Activated naive CD4-positive, alpha-beta T cell treated with anti-CD3 and anti-CD28 coated beads, Interleukin-2, amount 10 ng/mL, durations not matched to agents 7 days and 5 days (primary cell): ENCODE results near the gene NCKAP5L.
A peak's percentile ranks its signal among the peaks of the same experiment; 100 is the strongest.
"Not testable (repeated sequence)": the region's sequence is repeated elsewhere in the genome, so short reads cannot be mapped to it uniquely, and the experiment has no call there.

Experiments
- CTCF ChIA-PET: fragments of 350-600 bp; sonication (Branson Sonifier 250); formaldehyde crosslinking; loops from one replicate; lab custom pipeline; 2021; ENCODE audit warnings: antibody characterized with exemption; lab: Charles Lee
- DNase-seq: peaks from one replicate; pipeline ENCODE4 v3.0.0-alpha.2; 2020
- H3K27ac Mint-ChIP-seq: one replicate; pipeline ENCODE4 v1.8.0; 2021; ENCODE audit warnings: mild to moderate bottlenecking, moderate library complexity, mixed read lengths
- H3K27me3 Mint-ChIP-seq: one replicate; pipeline ENCODE4 v1.8.0; 2021; ENCODE audit warnings: mild to moderate bottlenecking, mixed read lengths
- H3K36me3 Mint-ChIP-seq: one replicate; pipeline ENCODE4 v1.8.0; 2021; ENCODE audit warnings: mixed read lengths
- H3K4me1 Mint-ChIP-seq: one replicate; pipeline ENCODE4 v1.8.0; 2021; ENCODE audit warnings: mixed read lengths
- H3K4me3 Mint-ChIP-seq: one replicate; pipeline ENCODE4 v1.8.0; 2021; ENCODE audit warnings: mild to moderate bottlenecking, moderate library complexity, mixed read lengths
- H3K9me3 Mint-ChIP-seq: one replicate; pipeline ENCODE4 v1.8.0; 2021; ENCODE audit warnings: mixed read lengths

Gene NCKAP5L

DNA sequence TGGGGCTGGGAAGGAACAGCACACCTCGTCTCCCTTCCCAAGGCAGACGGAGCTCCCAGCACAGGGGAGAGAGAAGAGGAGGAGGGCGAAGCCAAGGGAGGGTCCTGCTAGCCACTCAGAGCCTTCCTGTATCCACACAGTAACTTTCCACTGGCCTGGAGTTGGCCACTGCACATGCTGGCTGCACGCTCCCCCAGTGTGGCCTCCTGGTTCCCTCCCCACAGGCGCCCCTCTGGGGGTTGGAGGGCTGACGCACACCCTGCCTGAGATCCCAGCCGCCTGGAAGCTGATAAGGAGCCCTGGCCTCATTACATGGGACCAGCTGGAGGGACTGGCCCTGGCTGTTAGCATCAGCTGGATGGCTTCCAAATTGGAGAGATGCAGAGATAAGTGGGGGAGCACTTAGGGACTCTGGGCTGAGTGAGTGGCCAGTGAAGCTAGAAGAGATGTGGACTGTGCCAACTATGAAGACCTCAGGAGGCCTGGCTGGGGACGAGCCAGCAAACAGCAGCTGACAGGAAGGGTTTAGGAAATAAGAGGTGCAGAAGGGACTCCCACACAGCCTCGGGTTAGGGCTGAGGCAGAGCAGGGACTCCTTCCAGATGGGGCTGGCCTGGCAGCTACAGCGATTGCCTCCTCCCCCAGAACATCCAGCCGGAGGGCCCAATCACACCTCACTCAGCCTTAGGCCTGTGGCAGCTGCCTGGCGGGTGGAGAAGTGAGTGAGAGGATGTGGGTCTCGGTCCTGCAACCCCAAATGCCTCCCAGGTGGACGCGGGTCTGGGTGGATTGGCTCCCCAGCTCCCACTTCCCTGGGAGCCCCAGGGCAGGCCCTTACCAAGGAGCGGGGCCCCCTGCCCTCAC, 41.0 kb upstream of the NCKAP5L start:
- no peaks in the 10 kb centered on the region for H3K4me1 Mint-ChIP-seq
- H3K9me3 Mint-ChIP-seq = no peaks in the 10 kb centered on the region
- no peak overlapping the region for H3K4me3 Mint-ChIP-seq
- H3K27ac Mint-ChIP-seq = no peak overlapping the region
- peaks cover 51% of the 10 kb centered on the region for H3K27me3 Mint-ChIP-seq
- H3K36me3 Mint-ChIP-seq = no peaks in the 10 kb centered on the region
- no peak for DNase-seq
- CTCF ChIA-PET = interaction anchor here (0.6 to 5.1 kb wide), 9 partner anchors 18 to 185 kb away, joined by 3 to 25 read pairs (median 4); partner anchors contain the start of gene FAIM2

DNA sequence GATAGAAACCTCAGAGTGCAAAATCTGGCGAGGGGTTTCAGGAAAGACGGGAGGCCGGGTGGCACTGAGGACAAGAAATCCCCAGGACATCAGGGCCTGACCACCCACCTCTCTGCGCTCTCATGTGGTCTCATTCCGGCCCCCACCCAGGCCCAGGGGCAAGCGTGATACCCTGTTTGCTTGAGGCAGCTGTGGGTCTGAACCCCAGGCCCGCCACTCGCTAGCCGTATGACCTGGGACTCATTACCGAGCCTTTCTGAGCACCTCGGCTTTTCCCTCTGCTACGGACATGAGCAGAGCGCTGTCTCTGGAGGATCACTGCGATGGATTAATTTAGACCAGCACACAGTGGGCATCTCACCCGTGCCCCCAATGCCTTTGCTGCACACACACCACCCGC, 40.2 kb upstream of the NCKAP5L start:
- Mint-ChIP-seq H3K4me3 (no peak overlapping the region), H3K9me3 (no peaks in the 10 kb centered on the region), H3K27ac (peak overlapping the region; percentile 14), H3K27me3 (peaks cover 57% of the 10 kb centered on the region), H3K36me3 (no peaks in the 10 kb centered on the region), H3K4me1 (no peaks in the 10 kb centered on the region)
- DNase-seq = no peak
- CTCF ChIA-PET = interaction anchor here (0.6 to 5.1 kb wide), 10 partner anchors 36 to 202 kb away, joined by 3 to 25 read pairs (median 6); partner anchors contain the start of gene FAIM2

DNA sequence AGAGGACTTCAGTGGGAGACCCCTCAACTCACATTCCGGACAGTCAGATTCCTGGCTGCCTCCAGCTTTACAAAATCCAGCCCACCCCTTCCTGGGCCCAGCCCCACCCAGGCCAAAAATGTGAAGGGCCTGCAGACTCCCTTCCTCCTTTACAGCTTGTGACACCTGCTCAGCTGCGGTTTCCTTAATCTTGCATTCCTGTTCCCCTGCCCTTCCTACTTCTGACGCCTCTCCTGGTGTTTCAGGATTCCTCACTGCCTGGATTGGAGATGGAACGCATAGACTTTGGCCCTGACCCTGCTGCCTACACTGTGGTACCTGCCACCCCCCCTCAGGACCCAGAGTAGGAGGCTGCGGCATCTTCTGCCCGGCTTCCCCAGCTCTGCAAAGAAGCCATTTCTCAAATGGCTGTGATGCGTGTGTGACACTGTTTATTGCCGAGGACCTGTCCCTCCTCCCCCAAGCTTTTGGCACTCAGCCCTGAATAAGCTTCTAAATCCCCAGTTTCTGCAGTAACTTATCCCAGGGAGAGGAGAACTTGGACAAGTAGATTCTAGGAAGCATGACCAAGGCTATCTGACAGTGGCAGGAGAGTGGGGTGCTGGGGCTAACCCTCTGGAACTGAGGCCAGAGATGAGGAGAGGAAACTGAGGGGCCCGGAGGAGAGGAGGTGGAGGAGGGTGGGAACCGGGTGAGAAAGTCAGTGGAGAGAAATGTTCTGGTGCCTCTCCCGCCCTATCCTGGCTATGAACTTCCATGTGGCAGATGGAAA, 39.5 kb upstream of the NCKAP5L start:
- no peaks in the 10 kb centered on the region for H3K36me3 Mint-ChIP-seq
- H3K4me1 Mint-ChIP-seq = no peaks in the 10 kb centered on the region
- no peak for DNase-seq
- H3K9me3 Mint-ChIP-seq = no peaks in the 10 kb centered on the region
- H3K27ac Mint-ChIP-seq = no peak overlapping the region
- H3K27me3 Mint-ChIP-seq = peaks cover 55% of the 10 kb centered on the region
- H3K4me3 Mint-ChIP-seq = no peak overlapping the region
- CTCF ChIA-PET = interaction anchor here (1.2 to 5.1 kb wide), 14 partner anchors 11 to 202 kb away, joined by 3 to 25 read pairs (median 4); partner anchors contain the start of gene FAIM2

DNA sequence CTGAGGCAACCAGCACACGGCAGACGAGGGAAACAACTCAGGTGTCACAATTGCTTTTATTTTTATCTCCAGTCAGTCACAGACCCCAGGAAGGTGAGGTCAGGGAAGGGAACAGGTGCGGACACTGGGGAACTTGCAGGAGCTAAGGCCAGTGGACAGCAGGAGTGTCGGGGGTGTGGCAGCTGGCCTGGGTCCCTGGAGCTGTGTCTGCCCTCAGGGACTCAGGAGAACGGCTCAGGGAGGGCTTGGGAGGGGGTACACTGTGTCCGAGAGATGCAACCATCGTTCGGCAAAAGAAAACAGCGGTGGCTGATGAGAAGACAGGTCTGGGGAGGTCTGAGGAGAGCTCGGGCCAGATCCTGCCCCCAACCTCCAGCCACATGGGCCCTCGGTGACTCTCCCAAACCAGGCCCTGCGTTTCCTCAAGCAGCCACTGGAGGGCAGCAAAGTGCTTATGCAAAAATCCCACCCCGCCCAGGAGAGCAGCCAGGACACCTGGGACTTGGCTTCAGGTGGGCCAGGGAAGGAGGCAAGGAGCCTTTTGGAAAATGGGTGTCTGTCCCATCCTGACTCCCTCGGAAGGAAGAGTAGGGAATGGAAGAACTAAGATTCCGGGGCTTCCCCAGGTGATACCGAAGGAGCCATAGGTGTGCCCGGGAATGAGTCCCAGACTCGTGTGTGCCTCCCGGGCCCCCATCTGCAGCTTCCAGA, 38.8 kb upstream of the NCKAP5L start:
- Mint-ChIP-seq H3K36me3 (no peaks in the 10 kb centered on the region), H3K4me3 (no peak overlapping the region), H3K27me3 (peaks cover 54% of the 10 kb centered on the region), H3K9me3 (no peaks in the 10 kb centered on the region), H3K4me1 (no peaks in the 10 kb centered on the region), H3K27ac (no peak overlapping the region)
- CTCF ChIA-PET = interaction anchor here (0.9 to 5.1 kb wide), 16 partner anchors 10 to 203 kb away, joined by 3 to 25 read pairs (median 4); no protein-coding TSS in a partner anchor
- DNase-seq = peak; percentile 80

DNA sequence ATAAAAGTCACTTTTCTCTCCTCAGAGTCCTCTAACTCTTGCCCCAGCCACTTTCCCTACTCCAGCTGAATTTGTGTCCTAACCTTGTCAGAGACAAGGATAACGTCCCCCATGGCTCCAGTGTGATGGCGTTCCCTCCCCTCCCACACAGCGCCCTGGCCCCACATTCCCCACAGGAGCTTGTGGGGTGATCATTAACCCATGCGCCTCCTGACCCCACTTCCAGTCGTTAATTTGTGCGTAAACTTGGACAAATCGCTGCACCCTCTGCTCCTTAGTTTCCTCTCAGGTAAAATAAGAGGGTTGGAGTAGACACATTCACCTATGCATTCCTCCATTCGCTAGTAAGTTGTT, 37.5 kb upstream of the NCKAP5L start:
- no peak overlapping the region for H3K27ac Mint-ChIP-seq
- no peaks in the 10 kb centered on the region for H3K9me3 Mint-ChIP-seq
- peaks cover 54% of the 10 kb centered on the region for H3K27me3 Mint-ChIP-seq
- CTCF ChIA-PET = interaction anchor here (1.0 to 5.1 kb wide), 9 partner anchors 9 to 120 kb away, joined by 3 to 25 read pairs (median 5); no protein-coding TSS in a partner anchor
- H3K36me3 Mint-ChIP-seq = no peaks in the 10 kb centered on the region
- H3K4me3 Mint-ChIP-seq = no peak overlapping the region
- no peaks in the 10 kb centered on the region for H3K4me1 Mint-ChIP-seq
- no peak for DNase-seq

DNA sequence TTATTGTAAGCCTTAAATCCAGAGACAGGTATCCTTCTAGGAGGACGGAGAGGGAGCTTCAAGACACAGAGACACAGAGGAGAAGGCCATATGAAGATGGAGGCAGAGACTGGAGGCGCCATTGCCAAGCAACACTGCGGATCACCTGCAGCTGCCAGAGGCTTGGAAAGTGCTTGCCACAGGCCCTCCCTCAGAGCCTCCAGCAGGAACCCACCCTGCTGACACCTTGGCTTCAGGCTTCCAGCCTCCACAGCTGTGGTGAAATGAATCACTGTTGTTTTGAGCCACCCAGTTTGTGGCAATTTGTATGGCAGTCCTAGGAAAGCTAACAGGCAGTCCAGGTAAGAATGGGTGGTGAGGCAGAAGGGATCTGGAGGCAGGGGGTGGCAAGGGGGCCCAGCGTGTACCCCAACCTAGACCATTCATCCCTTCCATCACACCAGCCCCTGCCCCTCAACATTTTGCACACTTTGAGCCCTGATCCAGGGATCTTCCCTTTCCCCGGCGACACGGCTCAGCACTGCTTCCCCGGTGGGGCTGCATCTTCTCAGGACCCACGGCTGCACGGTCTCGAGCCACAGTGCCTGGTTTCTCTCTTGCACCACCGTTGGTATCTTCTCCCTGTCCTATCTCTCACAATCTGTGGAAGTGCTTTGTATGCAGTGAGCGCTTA, 37.0 kb upstream of the NCKAP5L start:
- no peak overlapping the region for H3K27ac Mint-ChIP-seq
- H3K4me3 Mint-ChIP-seq = no peak overlapping the region
- DNase-seq = no peak
- CTCF ChIA-PET = interaction anchor here (1.0 to 5.1 kb wide), 6 partner anchors 9 to 102 kb away, joined by 3 to 25 read pairs (median 6); no protein-coding TSS in a partner anchor
- no peaks in the 10 kb centered on the region for H3K9me3 Mint-ChIP-seq
- H3K27me3 Mint-ChIP-seq = peaks cover 54% of the 10 kb centered on the region
- H3K36me3 Mint-ChIP-seq = no peaks in the 10 kb centered on the region
- H3K4me1 Mint-ChIP-seq = no peaks in the 10 kb centered on the region

DNA sequence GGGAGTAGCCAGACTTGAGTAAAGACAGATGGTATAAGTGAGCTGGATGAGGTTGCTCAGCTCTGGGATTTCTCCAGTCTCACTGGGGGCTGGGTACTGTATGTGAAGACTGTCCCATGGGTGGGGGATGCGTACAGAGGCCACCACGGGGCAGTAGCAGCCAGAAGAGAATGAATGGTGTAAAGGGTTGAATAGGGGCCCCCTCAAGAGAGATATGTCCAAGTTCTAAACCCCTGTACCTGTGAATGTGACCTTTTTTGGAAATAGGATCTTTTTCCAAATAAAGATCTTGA, 36.5 kb upstream of the NCKAP5L start:
- no peak overlapping the region for H3K4me3 Mint-ChIP-seq
- H3K9me3 Mint-ChIP-seq = no peaks in the 10 kb centered on the region
- no peak for DNase-seq
- no peaks in the 10 kb centered on the region for H3K36me3 Mint-ChIP-seq
- H3K4me1 Mint-ChIP-seq = no peaks in the 10 kb centered on the region
- H3K27ac Mint-ChIP-seq = no peak overlapping the region
- H3K27me3 Mint-ChIP-seq = peaks cover 51% of the 10 kb centered on the region
- CTCF ChIA-PET = interaction anchor here (0.9 kb wide), 1 partner anchor 102 kb away, joined by 4 read pairs; no protein-coding TSS in a partner anchor

DNA sequence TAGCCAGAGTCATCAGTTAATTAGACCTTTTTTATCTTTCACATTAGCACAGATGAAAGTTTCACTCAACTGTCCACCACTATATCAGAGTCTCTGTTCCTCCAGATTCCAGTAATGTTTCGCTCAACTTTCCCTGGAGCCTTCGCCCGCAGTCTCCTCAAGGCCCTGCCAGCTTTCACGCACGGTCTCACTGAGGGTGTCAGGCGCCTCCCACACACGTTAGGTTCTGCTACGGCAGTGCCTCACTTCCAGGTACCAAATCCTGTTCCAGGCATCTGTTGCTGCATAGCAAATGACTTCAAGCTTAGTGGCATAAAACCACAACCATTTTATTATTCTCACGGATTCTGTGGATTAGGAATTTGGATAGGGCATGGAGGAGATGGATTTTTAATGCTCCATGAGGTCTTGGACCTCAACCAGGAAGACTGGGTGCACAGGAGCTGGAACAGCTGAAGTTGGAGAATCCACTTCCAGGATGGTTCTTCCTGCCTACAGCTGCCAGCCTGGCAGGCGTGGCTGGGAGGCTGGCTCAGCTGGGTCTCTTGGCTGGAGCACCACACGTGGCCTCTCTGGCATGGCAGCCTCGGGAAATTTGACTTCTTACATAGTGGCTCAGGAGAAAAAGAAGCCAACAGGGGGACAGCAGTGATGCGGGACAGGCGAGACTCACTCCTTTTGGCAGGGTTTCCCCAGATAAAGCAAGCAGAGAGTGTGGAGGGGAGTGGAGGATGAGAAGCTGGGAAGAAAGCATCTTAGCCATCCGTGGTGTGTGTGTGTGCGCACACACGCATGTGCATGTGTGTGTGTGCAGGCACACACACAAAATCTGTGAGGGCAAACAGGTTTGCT, 36.0 kb upstream of the NCKAP5L start:
- no peaks in the 10 kb centered on the region for H3K36me3 Mint-ChIP-seq
- no peaks in the 10 kb centered on the region for H3K9me3 Mint-ChIP-seq
- CTCF ChIA-PET = interaction anchor here (0.6 to 0.9 kb wide), 2 partner anchors 26 to 103 kb away, joined by 3 to 4 read pairs; no protein-coding TSS in a partner anchor
- peaks cover 48% of the 10 kb centered on the region for H3K27me3 Mint-ChIP-seq
- no peak for DNase-seq
- no peaks in the 10 kb centered on the region for H3K4me1 Mint-ChIP-seq
- H3K27ac Mint-ChIP-seq = no peak overlapping the region
- no peak overlapping the region for H3K4me3 Mint-ChIP-seq

DNA sequence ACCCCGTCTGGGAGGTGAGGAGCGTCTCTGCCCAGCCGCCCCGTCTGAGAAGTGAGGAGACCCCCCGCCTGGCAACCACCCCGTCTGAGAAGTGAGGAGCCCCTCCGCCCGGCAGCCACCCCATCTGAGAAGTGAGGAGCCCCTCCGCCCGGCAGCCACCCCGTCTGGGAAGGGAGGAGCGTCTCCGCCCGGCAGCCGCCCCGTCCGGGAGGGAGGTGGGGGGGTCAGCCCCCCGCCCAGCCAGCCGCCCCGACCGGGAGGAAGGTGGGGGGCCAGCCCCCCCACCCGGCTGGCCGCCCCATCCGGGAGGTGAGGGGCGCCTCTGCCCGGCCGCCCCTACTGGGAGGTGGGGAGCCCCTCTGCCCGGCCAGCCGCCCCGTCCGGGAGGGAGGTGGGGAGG, 32.7 kb upstream of the NCKAP5L start:
- H3K27ac Mint-ChIP-seq, H3K36me3 Mint-ChIP-seq, H3K4me1 Mint-ChIP-seq, H3K9me3 Mint-ChIP-seq, H3K4me3 Mint-ChIP-seq, CTCF ChIA-PET, DNase-seq: not testable (repeated sequence)
- peaks cover 35% of the 10 kb centered on the region for H3K27me3 Mint-ChIP-seq

DNA sequence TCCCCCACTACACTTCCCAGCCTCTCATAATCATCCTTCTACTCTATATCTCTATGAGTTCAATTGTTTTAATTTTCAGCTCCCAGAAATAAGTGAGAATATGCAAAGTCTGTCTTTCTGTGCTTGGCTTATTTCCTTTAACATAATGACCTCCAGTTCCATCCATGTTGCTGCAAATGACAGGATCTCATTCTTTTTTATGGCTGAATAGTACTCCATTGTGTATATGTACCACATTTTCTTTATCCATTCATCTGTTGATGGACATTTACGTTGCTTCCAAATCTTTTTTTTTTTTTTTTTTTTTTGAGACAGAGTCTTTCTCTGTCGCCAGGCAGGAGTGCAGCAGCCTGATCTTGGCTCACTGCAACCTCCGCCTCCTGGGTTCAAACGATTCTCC, 27.7 kb upstream of the NCKAP5L start:
- not testable (repeated sequence) for H3K4me3 Mint-ChIP-seq, H3K4me1 Mint-ChIP-seq, H3K27ac Mint-ChIP-seq, H3K36me3 Mint-ChIP-seq, H3K9me3 Mint-ChIP-seq, DNase-seq
- CTCF ChIA-PET = interaction anchor here (0.9 to 1.7 kb wide), 3 partner anchors 9 to 11 kb away, joined by 4 to 5 read pairs (median 4); no protein-coding TSS in a partner anchor
- H3K27me3 Mint-ChIP-seq = peaks cover 35% of the 10 kb centered on the region

DNA sequence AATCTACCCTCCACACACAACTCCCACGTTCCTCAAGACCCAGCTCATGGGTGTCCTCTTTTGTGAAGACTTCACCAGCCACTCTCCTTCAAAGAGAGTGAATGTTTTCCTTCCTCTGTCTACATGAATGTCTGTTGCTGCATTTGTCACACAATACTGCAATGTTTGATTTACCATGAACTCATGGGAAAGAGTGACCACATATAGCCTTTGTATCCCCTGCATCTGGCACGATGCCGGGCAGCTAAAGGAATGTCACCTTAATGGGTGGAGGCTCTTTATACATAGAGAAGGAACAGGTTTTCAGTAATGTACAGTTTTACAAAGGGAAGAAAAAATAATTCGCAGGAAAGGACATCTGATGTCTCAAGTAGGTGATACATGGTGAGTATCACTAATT, 26.8 kb upstream of the NCKAP5L start:
- H3K27ac Mint-ChIP-seq = no peak overlapping the region
- no peaks in the 10 kb centered on the region for H3K36me3 Mint-ChIP-seq
- CTCF ChIA-PET = interaction anchor here (1.7 kb wide), 1 partner anchor 12 kb away, joined by 4 read pairs; no protein-coding TSS in a partner anchor

DNA sequence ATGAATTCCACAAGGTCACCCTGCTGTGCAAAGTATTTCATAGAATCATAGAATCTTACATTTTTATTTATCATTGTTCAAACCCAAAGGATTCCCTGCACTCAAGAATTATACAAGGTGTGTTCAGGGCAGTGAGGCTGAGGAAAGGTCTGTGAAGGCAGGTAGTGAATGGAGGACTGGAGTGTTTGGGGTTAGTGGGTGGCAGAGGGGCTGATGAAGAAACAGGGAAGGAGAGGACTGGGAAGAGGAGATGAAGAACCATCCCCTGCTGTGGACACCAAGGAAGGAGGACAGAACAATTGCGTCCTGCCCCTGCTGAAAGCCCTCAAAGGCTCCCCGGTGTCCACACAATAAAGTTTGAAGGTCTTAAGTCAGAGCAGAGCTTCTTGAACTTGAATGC, 25.5 kb upstream of the NCKAP5L start:
- no peaks in the 10 kb centered on the region for H3K36me3 Mint-ChIP-seq
- DNase-seq = no peak
- no peak overlapping the region for H3K27ac Mint-ChIP-seq
- no peak overlapping the region for H3K4me3 Mint-ChIP-seq
- CTCF ChIA-PET = no interaction called here
- peaks cover 2% of the 10 kb centered on the region for H3K4me1 Mint-ChIP-seq
- H3K27me3 Mint-ChIP-seq = peaks cover 50% of the 10 kb centered on the region
- no peaks in the 10 kb centered on the region for H3K9me3 Mint-ChIP-seq

More for the DNA sequence above, 26.8 kb upstream of the NCKAP5L start:
- no peak for DNase-seq
- Mint-ChIP-seq H3K27me3 (peaks cover 43% of the 10 kb centered on the region), H3K4me1 (peaks cover 2% of the 10 kb centered on the region), H3K4me3 (no peak overlapping the region), H3K9me3 (no peaks in the 10 kb centered on the region)
